DND-41 (cell line): Measurements from ENCODE around the gene AGR3.

ENCODE experiments used
- ATAC-seq: fragments of 200-7000 bp; cut with Tn5 transposase; 3 replicates; pipeline ENCODE4 v1.9.1; 2021; ENCODE audit warnings: low read depth; ENCODE audit not compliant: insufficient read depth
- DNase-seq: peaks from one replicate; pipeline ENCODE4 v3.0.0-alpha.2; 2020
- H2AFZ ChIP-seq: 2 replicates; pipeline ENCODE4 v1.6.0; 2012; ENCODE audit warnings: low read depth, low read length
- H3K27ac ChIP-seq: 2 replicates; pipeline ENCODE4 v1.5.1; 2012; ENCODE audit warnings: low read length, inconsistent platforms
- H3K27me3 ChIP-seq: fragments of 200-600 bp; sonication (generic); 2 replicates; pipeline ENCODE4 v1.6.0; 2012; ENCODE audit warnings: low read length, mild to moderate bottlenecking, inconsistent platforms; ENCODE audit not compliant: insufficient read depth, poor library complexity
- H3K36me3 ChIP-seq: 2 replicates; pipeline ENCODE4 v1.5.1; 2012; ENCODE audit warnings: low read length, inconsistent platforms; ENCODE audit not compliant: insufficient read depth
- H3K4me1 ChIP-seq: 2 replicates; pipeline ENCODE4 v1.5.1; 2012; ENCODE audit warnings: mild to moderate bottlenecking, low read length; ENCODE audit not compliant: insufficient read depth
- H3K4me2 ChIP-seq: 2 replicates; pipeline ENCODE4 v1.6.0; 2012; ENCODE audit warnings: mild to moderate bottlenecking, moderate library complexity, low read length, inconsistent platforms; ENCODE audit not compliant: insufficient read depth
- H3K4me3 ChIP-seq, 2 experiments: fragments of 200-600 bp in 1 of 2; shearing (Covaris generic) in 1 of 2; 2 replicates each; pipeline ENCODE4 v1.5.1; 2012 to 2016; ENCODE audit warnings: inconsistent platforms in 2 of 2, low read length in 2 of 2, mild to moderate bottlenecking in 2 of 2, low read depth in 1 of 2, moderate library complexity in 1 of 2
- H3K79me2 ChIP-seq: 2 replicates; pipeline ENCODE4 v1.6.0; 2012; ENCODE audit warnings: low read length, inconsistent platforms; ENCODE audit not compliant: insufficient read depth
- H3K9ac ChIP-seq: 2 replicates; pipeline ENCODE4 v1.6.0; 2012; ENCODE audit warnings: low read depth, mild to moderate bottlenecking, inconsistent platforms, low read length, moderate library complexity
- H3K9me3 ChIP-seq: 2 replicates; pipeline ENCODE4 v1.5.1; 2012; ENCODE audit warnings: low read length, moderate library complexity, mild to moderate bottlenecking, inconsistent platforms; ENCODE audit not compliant: insufficient read depth, severe bottlenecking
- H4K20me1 ChIP-seq: 2 replicates; pipeline ENCODE4 v1.6.0; 2012; ENCODE audit warnings: low read length; ENCODE audit not compliant: insufficient read depth
- EZH2 ChIP-seq: IDR thresholded peaks from 3 replicates; pipeline ENCODE4 v1.6.1; 2012; ENCODE audit warnings: borderline replicate concordance, low read depth, mild to moderate bottlenecking, moderate library complexity, low read length, inconsistent platforms; ENCODE audit not compliant: severe bottlenecking
- TF ChIP-seq, protein P1 (sequence below): IDR thresholded peaks from 2 replicates; pipeline ENCODE4 v1.5.1; 2012; ENCODE audit warnings: borderline replicate concordance, low read length, moderate library complexity, mild to moderate bottlenecking; ENCODE audit not compliant: poor library complexity, severe bottlenecking; ENCODE audit errors: extremely low read depth

The AGR3 gene

GRCh38 chr7:16812542-16813231 lies 69.1 kb downstream of the AGR3 start:
- Histone ChIP-seq H3K4me1 (no peaks in the 10 kb centered on the region), H3K4me2 (no peak overlapping the region), H3K79me2 (no peaks in the 10 kb centered on the region), H2AFZ (no peak overlapping the region), H3K9me3 (no peaks in the 10 kb centered on the region), H3K27ac (no peak overlapping the region), H3K36me3 (no peaks in the 10 kb centered on the region), H4K20me1 (no peaks in the 10 kb centered on the region), H3K4me3 (no peak overlapping the region), H3K27me3 (no peaks in the 10 kb centered on the region), H3K9ac (no peak overlapping the region)
- TF ChIP-seq, protein P1, sequence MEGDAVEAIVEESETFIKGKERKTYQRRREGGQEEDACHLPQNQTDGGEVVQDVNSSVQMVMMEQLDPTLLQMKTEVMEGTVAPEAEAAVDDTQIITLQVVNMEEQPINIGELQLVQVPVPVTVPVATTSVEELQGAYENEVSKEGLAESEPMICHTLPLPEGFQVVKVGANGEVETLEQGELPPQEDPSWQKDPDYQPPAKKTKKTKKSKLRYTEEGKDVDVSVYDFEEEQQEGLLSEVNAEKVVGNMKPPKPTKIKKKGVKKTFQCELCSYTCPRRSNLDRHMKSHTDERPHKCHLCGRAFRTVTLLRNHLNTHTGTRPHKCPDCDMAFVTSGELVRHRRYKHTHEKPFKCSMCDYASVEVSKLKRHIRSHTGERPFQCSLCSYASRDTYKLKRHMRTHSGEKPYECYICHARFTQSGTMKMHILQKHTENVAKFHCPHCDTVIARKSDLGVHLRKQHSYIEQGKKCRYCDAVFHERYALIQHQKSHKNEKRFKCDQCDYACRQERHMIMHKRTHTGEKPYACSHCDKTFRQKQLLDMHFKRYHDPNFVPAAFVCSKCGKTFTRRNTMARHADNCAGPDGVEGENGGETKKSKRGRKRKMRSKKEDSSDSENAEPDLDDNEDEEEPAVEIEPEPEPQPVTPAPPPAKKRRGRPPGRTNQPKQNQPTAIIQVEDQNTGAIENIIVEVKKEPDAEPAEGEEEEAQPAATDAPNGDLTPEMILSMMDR = no peak
- TF ChIP-seq EZH2 = no peak
- no peak for DNase-seq
- ATAC-seq = no peak

- Histone ChIP-seq H2AFZ (no peak overlapping the region), H4K20me1 (no peaks in the 10 kb centered on the region), H3K9ac (no peak overlapping the region), H3K27ac (no peak overlapping the region), H3K4me3 (no peak overlapping the region), H3K4me2 (no peak overlapping the region), H3K4me1 (no peaks in the 10 kb centered on the region), H3K36me3 (no peaks in the 10 kb centered on the region), H3K27me3 (no peaks in the 10 kb centered on the region), H3K9me3 (no peaks in the 10 kb centered on the region), H3K79me2 (no peaks in the 10 kb centered on the region)
- ATAC-seq (no peak), DNase-seq (no peak)
- TF ChIP-seq, protein P1 = no peak
- no peak for TF ChIP-seq EZH2
Observed at GRCh38 chr7:16811551-16811950, 70.2 kb downstream of the AGR3 start.

- H3K4me2 ChIP-seq = no peak overlapping the region
- H3K36me3 ChIP-seq = no peaks in the 10 kb centered on the region
- no peak for ATAC-seq
- no peaks in the 10 kb centered on the region for H4K20me1 ChIP-seq
- H3K27ac ChIP-seq = no peak overlapping the region
- no peak overlapping the region for H3K4me3 ChIP-seq
- no peak for DNase-seq
- no peak for TF ChIP-seq EZH2
- TF ChIP-seq, protein P1 = no peak
- no peaks in the 10 kb centered on the region for H3K9me3 ChIP-seq
- H3K79me2 ChIP-seq = no peaks in the 10 kb centered on the region
- no peak overlapping the region for H3K9ac ChIP-seq
- H3K4me1 ChIP-seq = no peaks in the 10 kb centered on the region
- H3K27me3 ChIP-seq = no peaks in the 10 kb centered on the region
- H2AFZ ChIP-seq = no peak overlapping the region
Observed at GRCh38 chr7:16810573-16810972, 71.2 kb downstream of the AGR3 start.
